ENCODE results near the gene ANO10. TPM values are rescaled to one million over a fixed set of nuclear protein-coding genes. Genes with fewer than 3 reads are reported as not detected.

Gene ANO10
- total RNA-seq, 1 experiment from 2014 or later = 26.6 TPM

- ChIA-PET POLR2A (no interaction called here), CTCF (no interaction called here)
- intact Hi-C loops (cut with micrococcal nuclease; ENCODE audit: unreplicated experiment) = no loop called here
- no TSS peak for BruUV-seq (replicated peaks)
- ATAC-seq (no peak), DNase-seq (ENCODE audit: low read depth, low spot score) (no peak)
- Histone ChIP-seq H3K4me1 (ENCODE audit: control insufficient read depth, insufficient read depth, low read length) (no peaks in the 10 kb centered on the region), H3K9me3 (ENCODE audit: control insufficient read depth, insufficient read depth, low read depth, low read length) (no peaks in the 10 kb centered on the region), H3K27me3 (ENCODE audit: control insufficient read depth, insufficient read depth, low read length) (no peaks in the 10 kb centered on the region), H3K4me3 (ENCODE audit: low read depth in 2 of 2, low read length in 2 of 2) (no peak overlapping the region), H3K27ac (ENCODE audit: low read length) (no peak overlapping the region), H3K36me3 (ENCODE audit: control insufficient read depth, insufficient read depth, low read length) (no peaks in the 10 kb centered on the region)
- in situ Hi-C loops (cut with HindIII; ENCODE audit: low pct_unique_long_range_greater_than_20kb, low sequenced_read_pairs) = no loop called here
- TF ChIP-seq TCF7L2 (IDR thresholded peaks at IDR 0.05; ENCODE audit: low read depth, low read length) (no peak), REST (IDR thresholded peaks at IDR 0.05; ENCODE audit: insufficient read depth in 1 of 2, low read depth in 2 of 2, low read length in 1 of 2) (no peak), POLR2AphosphoS5 (IDR thresholded peaks at IDR 0.05; ENCODE audit: low read depth, low read length) (no peak), CTCF (IDR thresholded peaks at IDR 0.05) (no peak), SIN3A (IDR thresholded peaks at IDR 0.05; ENCODE audit: borderline replicate concordance, insufficient read depth, low read depth, low read length) (no peak)
Observed at GRCh38 chr3:43436507-43437140, 185.2 kb downstream of the ANO10 start.

GRCh38 chr3:43435706-43436105 lies 186.1 kb downstream of the ANO10 start:
- intact Hi-C loops (cut with micrococcal nuclease; ENCODE audit: unreplicated experiment) (no loop called here), in situ Hi-C loops (cut with HindIII; ENCODE audit: low pct_unique_long_range_greater_than_20kb, low sequenced_read_pairs) (no loop called here)
- no peak for ATAC-seq

More at GRCh38 chr3:43435706-43436105, 186.1 kb downstream of the ANO10 start:
- DNase-seq (ENCODE audit: low read depth, low spot score) = no peak
- POLR2A ChIA-PET = no interaction called here
- BruUV-seq (replicated peaks) = no TSS peak
- no peaks in the 10 kb centered on the region for H3K36me3 ChIP-seq (ENCODE audit: control insufficient read depth, insufficient read depth, low read length)
- CTCF ChIA-PET = no interaction called here
- H3K27ac ChIP-seq (ENCODE audit: low read length) = no peak overlapping the region
- H3K27me3 ChIP-seq (ENCODE audit: control insufficient read depth, insufficient read depth, low read length) = no peaks in the 10 kb centered on the region
- no peak overlapping the region for H3K4me3 ChIP-seq (ENCODE audit: low read depth in 2 of 2, low read length in 2 of 2)
- H3K9me3 ChIP-seq (ENCODE audit: control insufficient read depth, insufficient read depth, low read depth, low read length) = no peaks in the 10 kb centered on the region
- no peaks in the 10 kb centered on the region for H3K4me1 ChIP-seq (ENCODE audit: control insufficient read depth, insufficient read depth, low read length)
- TF ChIP-seq TCF7L2 (IDR thresholded peaks at IDR 0.05; ENCODE audit: low read depth, low read length) = no peak
- no peak for TF ChIP-seq CTCF (IDR thresholded peaks at IDR 0.05)
- no peak for TF ChIP-seq SIN3A (IDR thresholded peaks at IDR 0.05; ENCODE audit: borderline replicate concordance, insufficient read depth, low read depth, low read length)
- no peak for TF ChIP-seq REST (IDR thresholded peaks at IDR 0.05; ENCODE audit: insufficient read depth in 1 of 2, low read depth in 2 of 2, low read length in 1 of 2)
- TF ChIP-seq POLR2AphosphoS5 (IDR thresholded peaks at IDR 0.05; ENCODE audit: low read depth, low read length) = no peak

Measured in Panc1 (cell line).